Naive thymus-derived CD8-positive, alpha-beta T cell (primary cell): ENCODE measurements around the gene ZNF823. TPM values are rescaled to one million over a fixed set of nuclear protein-coding genes. Genes with fewer than 3 reads are reported as not detected.
"Not testable (repeated sequence)": the region's sequence is repeated elsewhere in the genome, so short reads cannot be mapped to it uniquely, and the experiment has no call there.

Experiments used
- ATAC-seq, 2 donors: fragments of 150-1000 bp; cut with Tn5 transposase in 1 of 2; sonication (Bioruptor Pico), chemical (Tn5 transposase) in 1 of 2; 1 replicate in 1 of 2; 2 replicates in 1 of 2; pipeline ENCODE4 v1.10.0; 2021; ENCODE audit warnings: mild to moderate bottlenecking in 2 of 2, moderate library complexity in 2 of 2
- POLR2A ChIA-PET: fragments of 350-600 bp; sonication (Branson Sonifier 250); formaldehyde crosslinking; loops from one replicate; lab custom pipeline; 2021; ENCODE audit warnings: antibody characterized with exemption; lab: Charles Lee
- DNase-seq, 10 donors: peaks; one replicate each; pipeline versions ENCODE4 v3.0.0 to v3.0.0-alpha.2; 2020 to 2022
- H3K27ac Mint-ChIP-seq, 10 donors: one replicate each; pipeline ENCODE4 v1.8.0; 2020 to 2022; ENCODE audit warnings: mild to moderate bottlenecking in 10 of 10, mixed read lengths in 10 of 10, moderate library complexity in 4 of 10, inconsistent platforms in 1 of 10
- H3K27me3 Mint-ChIP-seq, 5 donors: one replicate each; pipeline ENCODE4 v1.8.0; 2021 to 2022; ENCODE audit warnings: mixed read lengths in 5 of 5
- H3K36me3 Mint-ChIP-seq, 3 donors: one replicate each; pipeline ENCODE4 v1.8.0; 2020 to 2022; ENCODE audit warnings: mixed read lengths in 3 of 3, mild to moderate bottlenecking in 2 of 3, inconsistent platforms in 1 of 3
- H3K4me1 Mint-ChIP-seq, 4 donors: one replicate each; pipeline ENCODE4 v1.8.0; 2021 to 2022; ENCODE audit warnings: mixed read lengths in 4 of 4
- H3K4me3 Mint-ChIP-seq, 10 donors: one replicate each; pipeline ENCODE4 v1.8.0; 2020 to 2022; ENCODE audit warnings: mild to moderate bottlenecking in 10 of 10, mixed read lengths in 10 of 10, moderate library complexity in 6 of 10, inconsistent platforms in 1 of 10
- H3K9me3 Mint-ChIP-seq, 9 donors: one replicate each; pipeline ENCODE4 v1.8.0; 2020 to 2022; ENCODE audit warnings: mixed read lengths in 9 of 9, mild to moderate bottlenecking in 3 of 9, inconsistent platforms in 1 of 9, moderate library complexity in 1 of 9
- polyA plus RNA-seq, 3 donors: library from polyadenylated mRNA; unstranded; fragments of 300-500 nt; fragmentation: Illumina TruSeq; gene quantifications; one replicate each; pipeline ENCODE4 v1.2.3, GENCODE V29; 2021
- total RNA-seq, 8 experiments: library from RNA in 2 of 8; stranded (reverse) in 2 of 8; gene quantifications; one replicate each; pipeline ENCODE4 v1.2.3 and lab custom pipeline; 2021 to 2026

ZNF823 gene
- total RNA-seq (1 to 10 TPM; 7.2 to 7.3 TPM), polyA plus RNA-seq (1 to 10 TPM; 2.0 to 3.2 (median 2.8) TPM), total RNA-seq (lab: John Stamatoyannopoulos, UW) (3.9 to 14.9 (median 8.0) reads per million in 6 experiments)

DNA sequence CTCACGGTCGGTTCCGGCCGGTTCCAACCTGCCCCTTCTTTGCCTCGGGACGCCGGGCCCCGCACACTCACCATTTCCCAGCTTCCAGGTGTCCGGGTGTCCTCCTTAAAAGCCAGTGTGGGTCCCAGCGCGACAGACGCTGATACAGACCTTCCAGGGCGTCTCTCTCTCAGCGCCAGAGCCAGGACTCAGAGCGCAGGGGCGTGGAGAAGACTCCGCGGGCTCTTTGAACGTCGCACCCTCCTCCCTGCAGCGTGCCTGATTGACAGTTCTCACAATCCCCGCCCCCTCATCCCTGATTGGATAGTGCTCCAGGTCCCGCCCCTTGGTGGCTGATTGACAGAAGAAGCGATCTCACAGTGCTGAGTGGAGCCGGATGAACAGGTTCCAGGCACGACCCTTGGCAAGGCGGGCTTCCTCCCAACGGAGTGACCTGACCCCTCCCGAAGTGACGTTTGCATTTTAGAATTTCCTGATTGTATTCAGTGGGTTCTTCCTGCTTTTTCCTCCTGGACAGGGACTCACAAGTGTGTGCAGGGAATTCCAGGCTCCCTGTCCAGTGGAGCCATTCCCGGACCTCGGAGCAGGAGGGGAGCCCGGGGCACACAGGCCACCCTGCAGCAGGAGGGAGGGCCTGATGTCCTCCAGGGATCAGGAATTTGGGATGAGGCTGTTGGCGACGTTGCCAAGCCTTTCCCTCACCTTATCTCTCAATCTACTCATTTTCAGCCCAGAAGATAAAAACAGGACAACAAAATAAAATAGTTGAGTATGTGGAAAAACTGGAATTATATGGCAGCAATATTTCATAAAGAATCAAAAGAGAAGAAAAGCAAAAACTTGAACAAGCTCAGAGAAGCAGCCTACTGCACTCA lies at the start of gene ZNF823:
Gene ZNF823 (minus strand): TSS at position 201 of the 875 bp plus-strand sequence. CDS start 127 bp downstream, at position 74.
- ATAC-seq (peak; percentile 97 to 99), DNase-seq (peak; percentile 87 to 99 (median 97))
- Mint-ChIP-seq H3K27ac (peak within 1 kb of the TSS; percentile 85 to 99 (median 97)), H3K4me1 (peaks cover 10 to 33% (median 24%) of the 10 kb centered on the region in 4 donors), H3K4me3 (peak within 1 kb of the TSS; percentile 97 to 100 (median 99)), H3K27me3 (peaks cover 0 to 3% (median 0%) of the 10 kb centered on the region in 5 donors), H3K36me3 (peaks cover 0 to 4% (median 2%) of the 10 kb centered on the region in 3 donors), H3K9me3 (peaks cover 0 to 3% (median 0%) of the 10 kb centered on the region in 9 donors)
- POLR2A ChIA-PET: interaction anchor here (0.6 to 4.3 kb wide), 4 partner anchors 27 to 123 kb away, joined by 3 to 21 read pairs (median 4); partner anchors contain the start of gene ZNF441

DNA sequence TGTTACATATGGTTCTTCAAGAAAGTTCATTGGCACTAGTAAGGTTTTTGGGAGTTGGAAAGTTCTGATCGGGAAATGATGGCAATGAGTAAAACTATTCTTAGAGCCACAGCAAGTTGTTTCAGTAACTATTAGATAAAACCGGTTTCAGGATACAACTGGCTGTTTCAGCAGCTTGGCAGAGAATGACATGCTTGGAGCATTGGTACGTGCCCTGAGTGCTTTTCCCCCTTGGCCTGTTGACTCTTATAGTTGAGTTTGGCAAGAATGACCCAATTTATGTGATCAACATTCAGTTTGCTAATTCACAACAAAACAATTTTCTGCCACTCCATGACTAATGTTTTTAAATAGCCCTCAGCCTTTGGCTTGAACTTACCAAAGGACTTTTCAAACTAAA lies 48.8 kb upstream of the ZNF823 start:
- peaks cover 0 to 1% (median 0%) of the 10 kb centered on the region in 4 donors for H3K4me1 Mint-ChIP-seq
- H3K9me3 Mint-ChIP-seq: peaks cover 14 to 95% (median 51%) of the 10 kb centered on the region in 9 donors
- H3K27ac Mint-ChIP-seq: no peak overlapping the region
- DNase-seq (no peak), ATAC-seq (no peak)
- POLR2A ChIA-PET: interaction anchor here (0.7 kb wide), 1 partner anchor 193 kb away, joined by 4 read pairs; no protein-coding TSS in a partner anchor
- peaks cover 0 to 40% (median 38%) of the 10 kb centered on the region in 3 donors for H3K36me3 Mint-ChIP-seq
- H3K4me3 Mint-ChIP-seq: no peak overlapping the region
- H3K27me3 Mint-ChIP-seq: no peaks in the 10 kb centered on the region

DNA sequence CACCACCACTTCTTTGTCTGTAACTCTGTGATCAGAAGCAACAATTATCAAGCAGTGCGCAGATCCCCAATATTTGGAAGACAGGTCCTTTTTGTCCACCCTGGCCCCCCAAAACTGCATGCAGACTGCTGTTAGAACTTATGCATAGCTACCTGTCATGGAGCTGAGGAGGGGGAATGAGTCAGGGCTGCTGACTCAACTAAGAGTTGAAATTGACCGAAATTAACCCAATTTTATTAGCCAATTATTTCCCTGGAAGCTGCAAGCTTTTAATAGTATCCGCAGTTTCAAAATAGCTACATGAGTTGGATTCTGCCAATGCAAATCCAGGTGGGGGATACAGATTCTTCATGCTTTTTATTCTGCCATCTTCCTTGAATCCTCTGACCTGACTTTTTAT lies 45.6 kb upstream of the ZNF823 start:
- DNase-seq: no peak
- POLR2A ChIA-PET: no interaction called here
- no peak for ATAC-seq
- peaks cover 2 to 97% (median 48%) of the 10 kb centered on the region in 9 donors for H3K9me3 Mint-ChIP-seq
- no peaks in the 10 kb centered on the region for H3K4me1 Mint-ChIP-seq
- peak overlapping the region in 1 of 10 donors; percentile 15 for H3K27ac Mint-ChIP-seq
- H3K4me3 Mint-ChIP-seq: no peak overlapping the region
- peaks cover 21 to 56% (median 44%) of the 10 kb centered on the region in 3 donors for H3K36me3 Mint-ChIP-seq
- H3K27me3 Mint-ChIP-seq: no peaks in the 10 kb centered on the region

DNA sequence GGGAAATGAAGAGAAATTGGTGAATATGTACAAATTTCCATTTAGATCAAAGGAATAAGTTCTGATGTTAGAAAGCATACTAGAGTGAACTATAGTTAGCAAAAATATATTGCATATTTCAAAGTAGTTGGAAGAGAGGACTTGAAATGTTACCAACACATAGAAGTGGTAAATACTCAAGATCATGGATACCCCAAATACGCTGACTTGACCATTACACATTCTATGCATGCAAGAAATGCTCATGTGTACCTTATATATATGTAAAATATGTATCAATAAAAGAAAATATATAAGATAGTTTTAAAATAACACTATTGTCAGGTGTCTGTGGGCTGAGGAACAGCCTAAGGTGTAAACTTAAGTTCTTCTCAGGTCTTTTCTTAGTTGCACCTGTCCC lies 45.0 kb upstream of the ZNF823 start:
- no peaks in the 10 kb centered on the region for H3K27me3 Mint-ChIP-seq
- no peak overlapping the region for H3K27ac Mint-ChIP-seq
- peaks cover 0 to 97% (median 42%) of the 10 kb centered on the region in 9 donors for H3K9me3 Mint-ChIP-seq
- H3K36me3 Mint-ChIP-seq: peaks cover 27 to 59% (median 44%) of the 10 kb centered on the region in 3 donors
- H3K4me1 Mint-ChIP-seq: no peaks in the 10 kb centered on the region
- no peak for DNase-seq
- no peak overlapping the region for H3K4me3 Mint-ChIP-seq
- POLR2A ChIA-PET: no interaction called here
- ATAC-seq: no peak

- Mint-ChIP-seq H3K4me1 (no peaks in the 10 kb centered on the region), H3K27me3 (no peaks in the 10 kb centered on the region), H3K4me3 (no peak overlapping the region), H3K36me3 (peaks cover 44 to 82% (median 49%) of the 10 kb centered on the region in 3 donors), H3K9me3 (peaks cover 0 to 96% (median 43%) of the 10 kb centered on the region in 9 donors), H3K27ac (no peak overlapping the region)
- POLR2A ChIA-PET: no interaction called here
- DNase-seq (no peak), ATAC-seq (no peak)
Measured at GRCh38 chr19:11781295-11782057, 42.7 kb upstream of the ZNF823 start.

DNA sequence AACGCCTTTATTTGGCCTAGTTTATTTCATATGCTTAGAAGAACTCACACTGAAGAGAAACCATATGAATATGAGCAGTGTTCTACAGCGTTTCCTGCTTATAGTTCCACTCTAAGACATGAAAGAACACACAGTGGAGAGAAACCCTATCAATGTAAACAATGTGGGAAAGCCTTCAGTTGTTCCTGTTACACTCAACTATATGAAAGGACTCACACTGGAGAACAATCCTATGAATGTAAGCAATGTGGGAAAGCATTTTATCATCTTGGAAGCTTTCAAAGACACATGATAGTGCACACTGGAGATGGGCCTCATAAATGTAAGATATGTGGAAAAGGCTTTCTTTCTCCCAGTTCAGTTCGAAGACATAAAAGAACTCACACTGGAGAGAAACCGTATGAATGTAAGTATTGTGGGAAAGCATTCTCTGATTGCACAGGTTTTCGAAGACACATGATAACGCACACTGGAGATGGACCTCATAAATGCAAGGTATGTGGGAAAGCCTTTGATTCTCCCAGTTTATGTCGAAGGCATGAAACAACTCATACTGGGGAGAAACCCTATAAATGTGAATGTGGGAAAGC lies 41.8 kb upstream of the ZNF823 start:
- ATAC-seq: no peak
- Mint-ChIP-seq H3K9me3 (peaks cover 0 to 97% (median 50%) of the 10 kb centered on the region in 9 donors), H3K27me3 (no peaks in the 10 kb centered on the region), H3K36me3 (peaks cover 47 to 89% (median 55%) of the 10 kb centered on the region in 3 donors), H3K4me3 (no peak overlapping the region), H3K27ac (no peak overlapping the region), H3K4me1 (no peaks in the 10 kb centered on the region)
- POLR2A ChIA-PET: no interaction called here
- DNase-seq: no peak

DNA sequence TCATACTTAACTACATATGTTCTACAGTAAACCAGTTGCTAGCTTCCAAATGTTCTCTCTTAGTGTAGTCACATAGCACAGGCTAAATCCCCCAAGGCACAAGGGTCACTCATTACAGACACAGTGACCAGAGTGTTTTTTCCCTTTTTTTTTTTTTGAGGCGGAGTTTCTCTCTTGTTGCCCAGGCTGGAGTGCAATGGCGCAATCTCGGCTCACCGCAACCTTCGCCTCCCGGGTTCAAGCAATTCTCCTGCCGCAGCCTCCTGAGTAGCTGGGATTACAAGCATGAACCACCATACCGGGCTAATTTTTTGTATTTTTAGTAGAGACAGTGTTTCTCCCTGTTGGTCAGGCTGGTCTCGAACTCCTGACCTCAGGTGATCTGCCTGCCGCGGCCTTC lies 37.9 kb upstream of the ZNF823 start:
- H3K27ac Mint-ChIP-seq, DNase-seq, H3K27me3 Mint-ChIP-seq, H3K4me1 Mint-ChIP-seq, POLR2A ChIA-PET, H3K4me3 Mint-ChIP-seq, ATAC-seq: not testable (repeated sequence)
- peaks cover 54 to 90% (median 65%) of the 10 kb centered on the region in 3 donors for H3K36me3 Mint-ChIP-seq
- peaks cover 18 to 97% (median 53%) of the 10 kb centered on the region in 9 donors for H3K9me3 Mint-ChIP-seq

- Mint-ChIP-seq H3K36me3 (peaks cover 24 to 59% (median 44%) of the 10 kb centered on the region in 3 donors), H3K9me3 (peaks cover 18 to 78% (median 44%) of the 10 kb centered on the region in 9 donors), H3K4me1 (peaks cover 11 to 25% (median 23%) of the 10 kb centered on the region in 4 donors), H3K4me3 (peak overlapping the region in 1 of 10 donors; percentile 15)
- DNase-seq, ATAC-seq, H3K27ac Mint-ChIP-seq, H3K27me3 Mint-ChIP-seq, POLR2A ChIA-PET: not testable (repeated sequence)
Measured at GRCh38 chr19:11771520-11771919, 32.8 kb upstream of the ZNF823 start.

GRCh38 chr19:11769995-11770394 lies 31.2 kb upstream of the ZNF823 start:
- H3K4me1 Mint-ChIP-seq: peaks cover 11 to 27% (median 25%) of the 10 kb centered on the region in 4 donors
- H3K4me3 Mint-ChIP-seq: peak overlapping the region in 2 of 10 donors; percentile 6 to 26
- H3K27me3 Mint-ChIP-seq: no peaks in the 10 kb centered on the region
- H3K9me3 Mint-ChIP-seq: peaks cover 18 to 66% (median 37%) of the 10 kb centered on the region in 9 donors
- POLR2A ChIA-PET: interaction anchor here (0.5 kb wide), 1 partner anchor 128 kb away, joined by 3 read pairs; no protein-coding TSS in a partner anchor
- ATAC-seq (no peak), DNase-seq (no peak)
- H3K27ac Mint-ChIP-seq: peak overlapping the region in 2 of 10 donors; percentile 38 to 51
- H3K36me3 Mint-ChIP-seq: peaks cover 17 to 46% (median 38%) of the 10 kb centered on the region in 3 donors

DNA sequence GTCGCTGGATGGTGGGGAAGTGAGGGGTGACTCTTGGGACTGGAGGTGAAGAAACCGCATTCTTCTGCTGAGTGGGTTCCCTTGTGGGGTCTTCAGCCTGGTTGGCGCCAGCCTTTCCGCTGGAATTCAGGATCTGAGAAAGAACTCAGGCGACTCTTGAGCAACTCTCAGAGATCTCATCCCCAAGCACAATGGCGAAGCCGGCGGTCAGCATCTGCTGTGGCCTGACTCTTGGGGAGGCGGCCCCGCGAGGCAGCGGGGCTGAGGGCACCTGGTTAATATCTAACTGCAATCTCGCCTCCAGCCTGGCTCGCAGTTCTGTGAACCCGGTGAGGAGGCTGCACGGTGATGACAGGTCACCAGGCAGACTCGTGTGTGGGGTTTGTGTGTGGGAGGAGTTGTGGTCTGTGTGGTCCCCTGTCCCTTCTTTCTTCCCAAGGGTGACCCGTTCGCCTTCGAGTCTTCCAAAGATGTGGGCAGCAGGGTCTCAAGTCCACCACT lies 28.9 kb upstream of the ZNF823 start:
- Mint-ChIP-seq H3K4me1 (peaks cover 11 to 27% (median 25%) of the 10 kb centered on the region in 4 donors), H3K9me3 (peaks cover 0 to 55% (median 34%) of the 10 kb centered on the region in 9 donors), H3K27ac (peak overlapping the region; percentile 78 to 98 (median 94)), H3K27me3 (peaks cover 0 to 4% (median 0%) of the 10 kb centered on the region in 5 donors), H3K4me3 (peak overlapping the region; percentile 97 to 99 (median 98)), H3K36me3 (peaks cover 12 to 35% (median 30%) of the 10 kb centered on the region in 3 donors)
- no peak for ATAC-seq
- POLR2A ChIA-PET: interaction anchor here (0.5 to 2.8 kb wide), 6 partner anchors 25 to 373 kb away, joined by 3 to 21 read pairs (median 4); partner anchors contain the start of genes ZNF20, ZNF491 and ZNF823
- DNase-seq: peak in 4 of 10 donors; percentile 3 to 18 (median 8)
